GM18517 (cell line): Measurements from ENCODE around the gene ACAP2.
"Not testable (repeated sequence)": the region's sequence is repeated elsewhere in the genome, so short reads cannot be mapped to it uniquely, and the experiment has no call there.

Source experiments
- ATAC-seq: cut with Tn5 transposase; IDR thresholded peaks from one replicate; pipeline ENCODE4 v1.9.1; 2021; ENCODE audit warnings: mild to moderate bottlenecking, moderate library complexity; ENCODE audit not compliant: unreplicated experiment

The ACAP2 gene

GRCh38 chr3:195394700-195395099, 48.1 kb downstream of the ACAP2 start:
- peak; percentile 12 for ATAC-seq

GRCh38 chr3:195394024-195394423, 48.8 kb downstream of the ACAP2 start:
- ATAC-seq: peak; percentile 66

- no peak for ATAC-seq
Observed at GRCh38 chr3:195388380-195388779, 54.4 kb downstream of the ACAP2 start.

- no peak for ATAC-seq
Observed at GRCh38 chr3:195386739-195387138, 56.1 kb downstream of the ACAP2 start.

GRCh38 chr3:195385526-195385925, 57.3 kb downstream of the ACAP2 start:
- ATAC-seq: no peak

GRCh38 chr3:195384952-195385351, 57.9 kb downstream of the ACAP2 start:
- no peak for ATAC-seq

- ATAC-seq: no peak
Observed at GRCh38 chr3:195372220-195372619, 70.6 kb downstream of the ACAP2 start.

- ATAC-seq: no peak
Observed at GRCh38 chr3:195366200-195366925, 76.5 kb downstream of the ACAP2 start.

- ATAC-seq: no peak
Observed at GRCh38 chr3:195365371-195365770, 77.4 kb downstream of the ACAP2 start.

GRCh38 chr3:195357797-195358196, 85.0 kb downstream of the ACAP2 start:
- ATAC-seq: not testable (repeated sequence)

GRCh38 chr3:195356151-195357086, 86.4 kb downstream of the ACAP2 start:
- no peak for ATAC-seq

- ATAC-seq: not testable (repeated sequence)
Observed at GRCh38 chr3:195354009-195354408, 88.8 kb downstream of the ACAP2 start.

GRCh38 chr3:195352895-195353488, 89.8 kb downstream of the ACAP2 start:
- ATAC-seq: no peak

GRCh38 chr3:195348426-195349115, 94.2 kb downstream of the ACAP2 start:
- ATAC-seq: no peak

- no peak for ATAC-seq
Observed at GRCh38 chr3:195337747-195338146, 105.1 kb downstream of the ACAP2 start.

- ATAC-seq: no peak
Observed at GRCh38 chr3:195334967-195335366, 107.9 kb downstream of the ACAP2 start.

GRCh38 chr3:195319060-195319459, 123.8 kb downstream of the ACAP2 start:
- no peak for ATAC-seq

GRCh38 chr3:195312714-195313113, 130.1 kb downstream of the ACAP2 start:
- ATAC-seq: no peak

- no peak for ATAC-seq
Observed at GRCh38 chr3:195307711-195308110, 135.1 kb downstream of the ACAP2 start.

- ATAC-seq: no peak
Observed at GRCh38 chr3:195306369-195306768, 136.5 kb downstream of the ACAP2 start.

GRCh38 chr3:195302431-195302830, 140.4 kb downstream of the ACAP2 start:
- ATAC-seq: no peak
